UCSD-AML1 (cell line): Measurements from ENCODE around the gene CARD11.

Source experiments
- DNase-seq: peaks from one replicate; lab custom pipeline; 2025; ENCODE audit not compliant: unreplicated experiment; lab: John Stamatoyannopoulos, UW

Gene CARD11

GRCh38 chr7:2984091-2984490, 59.6 kb downstream of the CARD11 start:
- DNase-seq, result no peak

GRCh38 chr7:2983586-2983985, 60.1 kb downstream of the CARD11 start:
- no peak for DNase-seq

- DNase-seq, result peak; percentile 29
These were observed 60.8 kb downstream of the CARD11 start for GRCh38 chr7:2982831-2983230.

- no peak for DNase-seq
These were observed 61.3 kb downstream of the CARD11 start for GRCh38 chr7:2982401-2982800.

- no peak for DNase-seq
These were observed 62.6 kb downstream of the CARD11 start for GRCh38 chr7:2981103-2981480.

- DNase-seq, result peak; percentile 29
These were observed 63.1 kb downstream of the CARD11 start for GRCh38 chr7:2980401-2981102.

GRCh38 chr7:2979951-2980350, 63.7 kb downstream of the CARD11 start:
- no peak for DNase-seq

- DNase-seq, result no peak
These were observed 64.5 kb downstream of the CARD11 start for GRCh38 chr7:2979201-2979631.

- DNase-seq, result no peak
These were observed 65.3 kb downstream of the CARD11 start for GRCh38 chr7:2978408-2978807.

- no peak for DNase-seq
These were observed 67.8 kb downstream of the CARD11 start for GRCh38 chr7:2975821-2976371.

- DNase-seq, result no peak
These were observed 69.4 kb downstream of the CARD11 start for GRCh38 chr7:2974093-2974819.

- no peak for DNase-seq
These were observed 70.9 kb downstream of the CARD11 start for GRCh38 chr7:2972835-2973161.

- DNase-seq, result no peak
These were observed 71.5 kb downstream of the CARD11 start for GRCh38 chr7:2971914-2972834.

- DNase-seq, result no peak
These were observed 72.8 kb downstream of the CARD11 start for GRCh38 chr7:2970861-2971260.

GRCh38 chr7:2970307-2970664, 73.4 kb downstream of the CARD11 start:
- DNase-seq, result no peak

- no peak for DNase-seq
These were observed 74.0 kb downstream of the CARD11 start for GRCh38 chr7:2969398-2970306.

GRCh38 chr7:2968616-2969397, 74.9 kb downstream of the CARD11 start:
- no peak for DNase-seq

- no peak for DNase-seq
These were observed 75.5 kb downstream of the CARD11 start for GRCh38 chr7:2968176-2968575.

- no peak for DNase-seq
These were observed 76.0 kb downstream of the CARD11 start for GRCh38 chr7:2967705-2968104.

GRCh38 chr7:2967253-2967652, 76.4 kb downstream of the CARD11 start:
- DNase-seq, result no peak
